NOMO-1 (cell line): Measurements from ENCODE around the gene GOLGA7B.

Source experiments
- DNase-seq, 2 experiments: peaks; one replicate each; lab custom pipeline; 2025; ENCODE audit not compliant: unreplicated experiment in 2 of 2; lab: John Stamatoyannopoulos, UW

Gene GOLGA7B

GRCh38 chr10:97866524-97867219, 17.0 kb downstream of the GOLGA7B start:
- DNase-seq, result no peak

GRCh38 chr10:97867220-97867800, 17.7 kb downstream of the GOLGA7B start:
- DNase-seq, result no peak

DNA sequence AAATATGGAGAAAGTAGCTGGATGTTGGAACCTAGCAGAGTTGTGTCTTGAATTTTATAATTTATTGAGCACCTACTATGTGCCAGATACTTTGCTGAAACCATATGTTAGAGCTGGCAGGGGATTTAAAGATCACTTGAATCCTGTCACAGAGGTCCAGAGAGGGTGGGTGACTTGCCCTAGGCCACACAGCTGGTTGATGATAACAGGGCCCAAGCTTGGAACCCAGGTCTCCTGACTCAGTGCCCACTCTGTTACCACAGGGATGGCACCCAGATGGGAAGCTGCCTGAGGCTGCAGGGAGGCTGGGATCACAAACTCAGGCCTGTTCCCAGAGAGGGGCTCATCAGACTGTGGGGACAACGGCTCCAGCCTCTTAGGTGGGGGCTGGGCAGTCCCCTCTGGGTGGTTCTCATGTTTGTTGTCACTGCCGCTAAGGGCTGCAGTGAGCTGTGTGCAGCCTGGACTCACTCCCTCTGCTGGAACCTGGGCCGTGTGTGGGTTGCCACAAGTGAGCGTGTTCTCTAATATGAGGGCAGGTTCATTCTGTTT, 18.6 kb downstream of the GOLGA7B start:
- no peak for DNase-seq

DNA sequence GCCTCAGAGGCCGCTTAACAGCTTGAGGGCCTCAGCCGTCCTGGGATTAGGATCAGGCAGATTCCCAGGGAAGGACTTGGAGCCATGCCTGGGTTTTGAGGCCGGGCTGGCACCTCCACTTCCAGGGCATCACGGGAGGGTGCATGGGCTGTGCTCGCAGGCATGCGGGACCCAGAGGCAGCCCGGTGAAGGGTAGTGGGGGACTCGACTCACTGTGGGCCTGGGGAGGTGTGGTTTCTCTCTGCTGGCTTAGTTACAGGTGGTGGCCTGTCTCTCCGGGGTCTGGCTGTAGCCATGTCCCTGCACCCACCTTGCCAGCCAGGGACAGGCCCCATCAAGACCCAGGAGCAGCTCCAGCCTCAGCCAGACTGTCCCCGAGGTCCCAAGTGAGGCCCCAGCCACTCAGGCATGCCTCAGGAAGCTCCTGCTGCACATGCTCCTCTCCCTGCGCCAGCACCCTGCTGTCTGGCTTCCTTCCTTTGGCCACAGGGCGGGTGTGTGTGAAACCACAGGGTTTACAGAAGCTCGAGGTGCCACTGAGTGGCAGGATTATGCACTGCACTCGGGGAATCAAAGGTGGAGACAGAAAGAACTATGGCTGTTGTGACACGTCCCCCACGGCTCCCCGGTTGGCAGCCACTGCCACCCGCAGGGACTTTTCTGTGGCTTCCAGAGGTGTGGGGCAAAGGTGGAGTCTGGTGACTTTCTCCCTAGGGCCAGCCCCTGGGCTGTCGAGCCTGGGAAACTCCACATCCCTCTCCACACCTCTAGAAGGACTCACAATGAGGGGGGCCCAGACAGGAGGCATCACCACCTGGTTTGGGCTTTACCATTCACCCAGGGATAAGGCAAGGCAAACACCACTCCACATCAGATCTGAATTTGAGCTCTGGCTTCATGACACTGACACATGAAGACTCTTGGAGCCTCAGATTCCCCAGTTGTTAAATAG, 19.7 kb downstream of the GOLGA7B start:
- peak; percentile 75 to 88 for DNase-seq

DNA sequence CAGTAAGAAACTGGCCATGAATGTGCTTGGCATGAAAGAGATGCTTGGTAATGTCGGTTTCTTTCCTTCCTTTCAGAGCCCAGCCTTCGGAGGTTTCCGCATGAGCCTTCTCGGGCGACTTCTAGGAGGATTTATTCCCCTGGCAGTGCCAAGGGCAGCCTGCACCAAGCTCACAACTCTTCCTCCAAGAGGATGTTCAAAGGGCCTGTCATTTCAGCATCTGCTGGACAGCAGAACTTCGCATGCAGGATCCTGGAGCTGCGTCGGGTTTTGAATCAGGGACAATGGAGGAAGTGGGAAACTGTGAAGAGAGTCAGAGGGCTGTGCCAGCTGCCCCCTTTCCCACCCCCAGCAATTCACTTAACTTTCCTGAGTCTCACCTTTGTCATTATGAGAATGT, 21.3 kb downstream of the GOLGA7B start:
- DNase-seq, result no peak

GRCh38 chr10:97873569-97873968, 23.9 kb downstream of the GOLGA7B start:
- DNase-seq, result no peak

- DNase-seq, result no peak
Measured at GRCh38 chr10:97874332-97874731, 24.7 kb downstream of the GOLGA7B start.

GRCh38 chr10:97875391-97875790, 25.7 kb downstream of the GOLGA7B start:
- no peak for DNase-seq

GRCh38 chr10:97876402-97876801, 26.8 kb downstream of the GOLGA7B start:
- no peak for DNase-seq

DNA sequence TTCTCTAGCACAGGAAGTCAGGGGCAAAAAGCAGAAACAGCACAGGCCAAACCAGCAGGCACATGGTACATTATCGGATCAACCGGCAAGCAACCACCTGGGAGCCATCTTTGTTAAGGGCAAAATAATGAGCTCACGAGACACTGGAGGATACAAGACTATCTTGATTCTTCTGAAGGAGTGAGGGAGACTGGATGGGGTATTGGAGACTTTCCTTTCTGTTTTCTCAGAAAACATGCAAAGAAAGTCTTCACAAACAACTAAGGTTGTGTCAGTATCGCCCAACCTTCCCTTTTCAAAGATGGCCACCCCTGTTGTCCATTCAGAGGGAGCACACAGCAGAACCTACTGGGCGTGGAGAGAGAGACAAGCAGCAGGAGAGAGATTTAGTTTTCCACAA, 29.6 kb downstream of the GOLGA7B start:
- DNase-seq, result no peak

- no peak for DNase-seq
Measured at GRCh38 chr10:97880109-97880508, 30.5 kb downstream of the GOLGA7B start.

GRCh38 chr10:97882142-97883091, 32.8 kb downstream of the GOLGA7B start:
- DNase-seq, result no peak

- DNase-seq, result no peak
Measured at GRCh38 chr10:97883092-97883485, 33.4 kb downstream of the GOLGA7B start.

- no peak for DNase-seq
Measured at GRCh38 chr10:97886286-97886685, 36.6 kb downstream of the GOLGA7B start.

- no peak for DNase-seq
Measured at GRCh38 chr10:97887399-97887798, 37.8 kb downstream of the GOLGA7B start.

- DNase-seq, result no peak
Measured at GRCh38 chr10:97888134-97888533, 38.5 kb downstream of the GOLGA7B start.

- DNase-seq, result peak; percentile 55 to 56
Measured at GRCh38 chr10:97888641-97889262, 39.1 kb downstream of the GOLGA7B start.

GRCh38 chr10:97889461-97890265, 40.0 kb downstream of the GOLGA7B start:
- no peak for DNase-seq
